ENCODE results near the gene GLT1D1. TPM values are rescaled to one million over a fixed set of nuclear protein-coding genes. Genes with fewer than 3 reads are reported as not detected.
A peak's percentile ranks its signal among the peaks of the same experiment; 100 is the strongest.
"Not testable (repeated sequence)": the region's sequence is repeated elsewhere in the genome, so short reads cannot be mapped to it uniquely, and the experiment has no call there.

The GLT1D1 gene
- polyA plus RNA-seq, 3 donors: 40.6 to 55.6 (median 53.3) TPM

DNA sequence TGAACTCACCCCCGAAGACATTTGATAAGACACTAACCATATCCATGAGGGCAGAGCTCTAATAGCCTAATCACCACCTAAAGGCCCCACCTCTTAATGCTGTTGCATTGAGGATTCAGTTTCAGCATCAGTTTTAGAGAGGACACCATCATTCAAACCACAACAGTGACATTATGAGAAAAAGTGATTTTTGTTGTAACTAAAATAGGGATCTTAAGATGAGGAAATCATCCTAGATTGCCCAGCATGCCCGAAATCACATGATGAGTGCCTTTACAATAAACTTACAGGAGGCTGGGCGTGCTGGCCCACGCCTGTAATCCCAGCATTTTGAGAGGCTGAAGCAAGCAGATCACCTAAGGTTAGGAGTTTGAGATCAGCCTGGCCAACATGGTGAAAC is 9.7 kb upstream of the GLT1D1 start:
- H3K27me3 Mint-ChIP-seq (ENCODE audit: low read depth in 3 of 3): peaks cover 2 to 6% (median 4%) of the 10 kb centered on the region in 3 donors
- 0% methylated on average over 3 of the region's 4 CpGs for WGBS (ENCODE audit: insufficient coverage)
- TF ChIP-seq, protein P1, sequence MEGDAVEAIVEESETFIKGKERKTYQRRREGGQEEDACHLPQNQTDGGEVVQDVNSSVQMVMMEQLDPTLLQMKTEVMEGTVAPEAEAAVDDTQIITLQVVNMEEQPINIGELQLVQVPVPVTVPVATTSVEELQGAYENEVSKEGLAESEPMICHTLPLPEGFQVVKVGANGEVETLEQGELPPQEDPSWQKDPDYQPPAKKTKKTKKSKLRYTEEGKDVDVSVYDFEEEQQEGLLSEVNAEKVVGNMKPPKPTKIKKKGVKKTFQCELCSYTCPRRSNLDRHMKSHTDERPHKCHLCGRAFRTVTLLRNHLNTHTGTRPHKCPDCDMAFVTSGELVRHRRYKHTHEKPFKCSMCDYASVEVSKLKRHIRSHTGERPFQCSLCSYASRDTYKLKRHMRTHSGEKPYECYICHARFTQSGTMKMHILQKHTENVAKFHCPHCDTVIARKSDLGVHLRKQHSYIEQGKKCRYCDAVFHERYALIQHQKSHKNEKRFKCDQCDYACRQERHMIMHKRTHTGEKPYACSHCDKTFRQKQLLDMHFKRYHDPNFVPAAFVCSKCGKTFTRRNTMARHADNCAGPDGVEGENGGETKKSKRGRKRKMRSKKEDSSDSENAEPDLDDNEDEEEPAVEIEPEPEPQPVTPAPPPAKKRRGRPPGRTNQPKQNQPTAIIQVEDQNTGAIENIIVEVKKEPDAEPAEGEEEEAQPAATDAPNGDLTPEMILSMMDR (IDR thresholded peaks at IDR 0.05): no peak
- peak overlapping the region; percentile 91 to 93 for H3K27ac ChIP-seq (ENCODE audit: low read depth in 1 of 2, low read length in 2 of 2)
- no peaks in the 10 kb centered on the region for H3K79me2 ChIP-seq (ENCODE audit: insufficient read depth, low read length)
- no peaks in the 10 kb centered on the region for H3K9me3 ChIP-seq (replicated peaks in 1 of 2; ENCODE audit: control insufficient read depth in 1 of 2, insufficient read depth in 1 of 2, low read length in 2 of 2)
- no peaks in the 10 kb centered on the region for H3K27me3 ChIP-seq (ENCODE audit: control insufficient read depth in 2 of 2, insufficient read depth in 2 of 2, low read length in 2 of 2)
- peak; percentile 79 to 89 (median 80) for DNase-seq
- no peaks in the 10 kb centered on the region for H4K20me1 ChIP-seq (ENCODE audit: insufficient read depth, low read length)
- H3K36me3 ChIP-seq (replicated peaks in 1 of 2; ENCODE audit: control insufficient read depth in 1 of 2, insufficient read depth in 2 of 2, low read length in 2 of 2): no peaks in the 10 kb centered on the region
- peak overlapping the region; percentile 27 to 57 for H3K4me3 Mint-ChIP-seq
- H3K9ac ChIP-seq (ENCODE audit: insufficient read depth, low read length, poor library complexity, severe bottlenecking): peak overlapping the region; percentile 56
- H3K9me3 Mint-ChIP-seq: peaks cover 0 to 14% (median 4%) of the 10 kb centered on the region in 7 donors
- peak overlapping the region in 1 of 3 experiments; percentile 22 for H3K4me3 ChIP-seq (replicated peaks in 1 of 3; ENCODE audit: low read depth in 2 of 3, low read length in 3 of 3)
- H3K4me1 ChIP-seq (ENCODE audit: control insufficient read depth in 1 of 2, insufficient read depth in 2 of 2, low read length in 2 of 2): peaks cover 53 to 56% of the 10 kb centered on the region in 2 donors
- intact Hi-C loops (cut with micrococcal nuclease): no loop called here
- H3K27ac Mint-ChIP-seq: peak overlapping the region; percentile 93 to 99 (median 97)
- H3K4me2 ChIP-seq (replicated peaks; ENCODE audit: extremely low read depth, low read length, poor library complexity, severe bottlenecking): peak overlapping the region; percentile 22
- H2AFZ ChIP-seq (ENCODE audit: insufficient read depth, low read depth, low read length, poor library complexity, severe bottlenecking): no peak overlapping the region
- H3K36me3 Mint-ChIP-seq: peaks cover 3 to 10% of the 10 kb centered on the region in 2 donors
- H3K4me1 Mint-ChIP-seq: peaks cover 49% of the 10 kb centered on the region

DNA sequence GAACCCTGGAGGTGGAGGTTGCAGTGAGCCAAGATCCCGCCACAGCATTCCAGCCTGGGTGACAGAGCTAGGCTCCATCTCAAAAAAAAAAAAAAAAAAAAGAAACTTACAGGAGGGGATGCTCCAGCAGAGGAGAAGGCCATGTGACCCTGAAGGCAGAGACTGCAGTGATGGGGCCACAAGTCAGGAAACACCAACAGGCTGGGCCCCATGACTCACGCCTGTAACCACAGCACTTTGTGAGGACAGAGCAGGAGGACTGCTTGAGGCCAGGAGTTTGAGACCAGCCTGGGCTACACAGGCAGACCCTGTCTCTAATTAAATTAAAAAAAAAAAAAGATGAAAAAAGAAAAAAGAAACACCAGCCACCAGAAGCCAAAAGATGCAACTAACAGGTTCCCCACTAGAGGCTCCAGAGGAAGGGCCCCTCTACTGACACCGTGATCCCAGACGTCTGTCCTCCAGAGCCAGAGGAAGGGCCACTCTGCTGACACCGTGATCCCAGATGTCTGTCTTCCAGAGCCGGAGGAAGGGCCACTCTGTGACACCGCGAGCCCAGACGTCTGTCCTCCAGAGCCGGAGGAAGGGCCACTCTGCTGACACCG is 9.1 kb upstream of the GLT1D1 start:
- TF ChIP-seq, protein P1 (IDR thresholded peaks at IDR 0.05): no peak
- peak overlapping the region; percentile 56 for H3K9ac ChIP-seq (ENCODE audit: insufficient read depth, low read length, poor library complexity, severe bottlenecking)
- peak overlapping the region; percentile 27 to 40 for H3K4me3 Mint-ChIP-seq
- H3K36me3 Mint-ChIP-seq: peaks cover 6 to 12% of the 10 kb centered on the region in 2 donors
- no peaks in the 10 kb centered on the region for H3K79me2 ChIP-seq (ENCODE audit: insufficient read depth, low read length)
- H3K36me3 ChIP-seq (replicated peaks in 1 of 2; ENCODE audit: control insufficient read depth in 1 of 2, insufficient read depth in 2 of 2, low read length in 2 of 2): no peaks in the 10 kb centered on the region
- peaks cover 48% of the 10 kb centered on the region for H3K4me1 Mint-ChIP-seq
- intact Hi-C loops (cut with micrococcal nuclease): no loop called here
- no peaks in the 10 kb centered on the region for H3K9me3 ChIP-seq (replicated peaks in 1 of 2; ENCODE audit: control insufficient read depth in 1 of 2, insufficient read depth in 1 of 2, low read length in 2 of 2)
- peak overlapping the region; percentile 22 for H3K4me2 ChIP-seq (replicated peaks; ENCODE audit: extremely low read depth, low read length, poor library complexity, severe bottlenecking)
- no peak overlapping the region for H2AFZ ChIP-seq (ENCODE audit: insufficient read depth, low read depth, low read length, poor library complexity, severe bottlenecking)
- peaks cover 53 to 56% of the 10 kb centered on the region in 2 donors for H3K4me1 ChIP-seq (ENCODE audit: control insufficient read depth in 1 of 2, insufficient read depth in 2 of 2, low read length in 2 of 2)
- 66% methylated on average over 8 of the region's 11 CpGs for WGBS (ENCODE audit: insufficient coverage)
- H3K27ac ChIP-seq (ENCODE audit: low read depth in 1 of 2, low read length in 2 of 2): peak overlapping the region; percentile 91 to 93
- no peaks in the 10 kb centered on the region for H3K27me3 ChIP-seq (ENCODE audit: control insufficient read depth in 2 of 2, insufficient read depth in 2 of 2, low read length in 2 of 2)
- peak overlapping the region; percentile 93 to 99 (median 97) for H3K27ac Mint-ChIP-seq
- H3K27me3 Mint-ChIP-seq (ENCODE audit: low read depth in 3 of 3): peaks cover 2 to 6% (median 4%) of the 10 kb centered on the region in 3 donors
- DNase-seq: peak; percentile 91 to 97 (median 94)
- peak overlapping the region in 1 of 3 experiments; percentile 22 for H3K4me3 ChIP-seq (replicated peaks in 1 of 3; ENCODE audit: low read depth in 2 of 3, low read length in 3 of 3)
- no peaks in the 10 kb centered on the region for H4K20me1 ChIP-seq (ENCODE audit: insufficient read depth, low read length)
- peaks cover 0 to 14% (median 4%) of the 10 kb centered on the region in 7 donors for H3K9me3 Mint-ChIP-seq

DNA sequence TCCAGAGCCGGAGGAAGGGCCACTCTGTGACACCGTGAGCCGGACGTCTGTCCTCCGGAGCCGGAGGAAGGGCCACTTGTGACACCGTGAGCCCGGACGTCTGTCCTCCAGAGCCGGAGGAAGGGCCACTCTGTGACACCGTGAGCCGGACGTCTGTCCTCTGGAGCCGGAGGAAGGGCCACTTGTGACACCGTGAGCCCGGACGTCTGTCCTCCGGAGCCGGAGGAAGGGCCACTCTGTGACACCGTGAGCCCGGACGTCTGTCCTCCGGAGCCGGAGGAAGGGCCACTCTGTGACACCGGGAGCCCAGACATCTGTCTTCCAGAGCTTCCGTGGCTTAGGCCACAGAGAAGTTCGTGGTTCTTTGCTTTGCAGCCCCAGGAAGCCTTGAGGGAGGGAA is 6.6 kb upstream of the GLT1D1 start:
- H3K4me3 ChIP-seq (replicated peaks in 1 of 3; ENCODE audit: low read depth in 2 of 3, low read length in 3 of 3); H3K4me2 ChIP-seq (replicated peaks; ENCODE audit: extremely low read depth, low read length, poor library complexity, severe bottlenecking); intact Hi-C loops (cut with micrococcal nuclease); H4K20me1 ChIP-seq (ENCODE audit: insufficient read depth, low read length); H3K9ac ChIP-seq (ENCODE audit: insufficient read depth, low read length, poor library complexity, severe bottlenecking); H3K79me2 ChIP-seq (ENCODE audit: insufficient read depth, low read length); H3K9me3 ChIP-seq (replicated peaks in 1 of 2; ENCODE audit: control insufficient read depth in 1 of 2, insufficient read depth in 1 of 2, low read length in 2 of 2); H3K27me3 ChIP-seq (ENCODE audit: control insufficient read depth in 2 of 2, insufficient read depth in 2 of 2, low read length in 2 of 2); H2AFZ ChIP-seq (ENCODE audit: insufficient read depth, low read depth, low read length, poor library complexity, severe bottlenecking); H3K27me3 Mint-ChIP-seq (ENCODE audit: low read depth in 3 of 3); H3K36me3 ChIP-seq (replicated peaks in 1 of 2; ENCODE audit: control insufficient read depth in 1 of 2, insufficient read depth in 2 of 2, low read length in 2 of 2); DNase-seq; H3K4me3 Mint-ChIP-seq: not testable (repeated sequence)
- H3K36me3 Mint-ChIP-seq: peaks cover 11 to 17% of the 10 kb centered on the region in 2 donors
- Histone ChIP-seq H3K27ac (ENCODE audit: low read depth in 1 of 2, low read length in 2 of 2) (peak overlapping the region in 1 of 2 donors; percentile 62), H3K4me1 (ENCODE audit: control insufficient read depth in 1 of 2, insufficient read depth in 2 of 2, low read length in 2 of 2) (peaks cover 34 to 36% of the 10 kb centered on the region in 2 donors)
- 88% methylated on average over 16 of the region's 27 CpGs for WGBS (ENCODE audit: insufficient coverage)
- peak overlapping the region in 6 of 7 donors; percentile 11 to 88 (median 50) for H3K27ac Mint-ChIP-seq
- peaks cover 0 to 14% (median 4%) of the 10 kb centered on the region in 7 donors for H3K9me3 Mint-ChIP-seq
- H3K4me1 Mint-ChIP-seq: peaks cover 31% of the 10 kb centered on the region

Data from CD14-positive monocyte (primary cell).